Keratinocyte (primary cell): Measurements from ENCODE around the gene FIP1L1. TPM values are rescaled to one million over a fixed set of nuclear protein-coding genes. Genes with fewer than 3 reads are reported as not detected.
"Not testable (repeated sequence)": the region's sequence is repeated elsewhere in the genome, so short reads cannot be mapped to it uniquely, and the experiment has no call there.

Experiments used
- DNase-seq: peaks from one replicate; pipeline ENCODE4 v3.0.0-alpha.2; 2011; ENCODE audit warnings: low read depth, missing footprints, low spot score
- FAIRE-seq: peaks from 2 replicates; lab custom pipeline; 2011; peaks lifted over from hg19 to GRCh38; lab: Jason Lieb, UNC
- H2AFZ ChIP-seq: 2 replicates; pipeline ENCODE4 v1.6.0; 2012; ENCODE audit warnings: low read length, control low read depth, inconsistent platforms; ENCODE audit not compliant: control insufficient read depth
- H3K27ac ChIP-seq: 2 replicates; pipeline ENCODE4 v1.5.1; 2011; ENCODE audit warnings: low read length; ENCODE audit not compliant: control insufficient read depth, insufficient read depth
- H3K27me3 ChIP-seq: 3 replicates; pipeline ENCODE4 v1.6.0; 2011; ENCODE audit warnings: low read length; ENCODE audit not compliant: control insufficient read depth, insufficient read depth; ENCODE audit errors: extremely low read depth
- H3K36me3 ChIP-seq, 2 experiments: 2 replicates in 1 of 2; 3 replicates in 1 of 2; pipeline ENCODE4 v1.5.1; 2011; ENCODE audit warnings: low read length in 2 of 2, mild to moderate bottlenecking in 1 of 2; ENCODE audit not compliant: control insufficient read depth in 2 of 2, insufficient read depth in 2 of 2; ENCODE audit errors: extremely low read depth in 1 of 2
- H3K4me1 ChIP-seq: 3 replicates; pipeline ENCODE4 v1.5.1; 2011; ENCODE audit warnings: low read length; ENCODE audit not compliant: control insufficient read depth, insufficient read depth; ENCODE audit errors: extremely low read depth
- H3K4me2 ChIP-seq: 3 replicates; pipeline ENCODE4 v1.6.0; 2011; ENCODE audit warnings: low read depth, low read length; ENCODE audit not compliant: control insufficient read depth, insufficient read depth; ENCODE audit errors: extremely low read depth
- H3K4me3 ChIP-seq, 3 experiments: fragments of 200-600 bp in 1 of 3; sonication (generic) in 1 of 3; 2 replicates in 2 of 3; 3 replicates in 1 of 3; pipeline ENCODE4 v1.5.1; 2011 to 2016; ENCODE audit warnings: low read length in 3 of 3, mild to moderate bottlenecking in 3 of 3, control low read depth in 2 of 3, inconsistent platforms in 1 of 3, low read depth in 1 of 3, mixed read lengths in 1 of 3, mixed run types in 1 of 3, moderate library complexity in 1 of 3; ENCODE audit not compliant: control insufficient read depth in 2 of 3, insufficient read depth in 2 of 3; ENCODE audit errors: extremely low read depth in 1 of 3
- H3K79me2 ChIP-seq: 2 replicates; pipeline ENCODE4 v1.6.0; 2012; ENCODE audit warnings: low read length; ENCODE audit not compliant: control insufficient read depth, insufficient read depth
- H3K9ac ChIP-seq: 3 replicates; pipeline ENCODE4 v1.6.0; 2011; ENCODE audit warnings: low read length; ENCODE audit not compliant: control insufficient read depth, insufficient read depth; ENCODE audit errors: extremely low read depth
- H3K9me1 ChIP-seq: 3 replicates; pipeline ENCODE4 v1.6.0; 2011; ENCODE audit warnings: low read length; ENCODE audit not compliant: control insufficient read depth, insufficient read depth; ENCODE audit errors: extremely low read depth
- H3K9me3 ChIP-seq: 2 replicates; pipeline ENCODE4 v1.5.1; 2012; ENCODE audit warnings: low read depth, low read length; ENCODE audit not compliant: control insufficient read depth
- H4K20me1 ChIP-seq: 3 replicates; pipeline ENCODE4 v1.6.0; 2011; ENCODE audit warnings: low read length; ENCODE audit not compliant: control insufficient read depth, insufficient read depth; ENCODE audit errors: extremely low read depth
- EZH2 ChIP-seq: IDR thresholded peaks from one replicate; pipeline ENCODE4 v1.6.1; 2012; ENCODE audit warnings: inconsistent platforms, mild to moderate bottlenecking, low read length, moderate library complexity
- dilution Hi-C: fragments of 300-500 bp; cut with MboI; formaldehyde crosslinking; loops from one replicate; pipeline ENCODE4 v1.7.0; 2020; ENCODE audit warnings: low sequenced_read_pairs; ENCODE audit not compliant: extremely low pct_ligation_motif_present
- polyA minus RNA-seq, 3 experiments: library from RNA; depleted of rRNA, polyadenylated mRNA; stranded (reverse); fragments of >200 nt; gene quantifications; 1 replicate in 1 of 3; 2 replicates in 1 of 3; 3 replicates in 1 of 3; pipeline ENCODE4 v1.2.3, GENCODE V29; 2011
- polyA plus RNA-seq, 5 experiments: library from polyadenylated mRNA; depleted of rRNA in 3 of 5; stranded (reverse) in 3 of 5; stranded (forward) in 1 of 5; unstranded in 1 of 5; fragments of >200 nt; gene quantifications; 1 replicate in 1 of 5; 2 replicates in 3 of 5; 3 replicates in 1 of 5; pipeline versions ENCODE4 v1.2.1 to v1.2.3, GENCODE V29; 2011 to 2012; ENCODE audit warnings: missing spikeins in 2 of 5, low read depth in 1 of 5, low replicate concordance in 1 of 5
- TF ChIP-seq, protein P1 (sequence below), 3 experiments: IDR thresholded peaks in 1 of 3; conservative IDR thresholded peaks in 1 of 3; optimal IDR thresholded peaks in 1 of 3; 2 replicates in 2 of 3; 3 replicates in 1 of 3; pipeline versions ENCODE3 to v1.5.1; 2011; ENCODE audit warnings: low read length in 3 of 3, mild to moderate bottlenecking in 3 of 3, moderate library complexity in 2 of 3, control low read depth in 1 of 3, inconsistent platforms in 1 of 3; ENCODE audit not compliant: insufficient read depth in 2 of 3; ENCODE audit errors: extremely low read depth in 1 of 3

FIP1L1 gene, protein sequence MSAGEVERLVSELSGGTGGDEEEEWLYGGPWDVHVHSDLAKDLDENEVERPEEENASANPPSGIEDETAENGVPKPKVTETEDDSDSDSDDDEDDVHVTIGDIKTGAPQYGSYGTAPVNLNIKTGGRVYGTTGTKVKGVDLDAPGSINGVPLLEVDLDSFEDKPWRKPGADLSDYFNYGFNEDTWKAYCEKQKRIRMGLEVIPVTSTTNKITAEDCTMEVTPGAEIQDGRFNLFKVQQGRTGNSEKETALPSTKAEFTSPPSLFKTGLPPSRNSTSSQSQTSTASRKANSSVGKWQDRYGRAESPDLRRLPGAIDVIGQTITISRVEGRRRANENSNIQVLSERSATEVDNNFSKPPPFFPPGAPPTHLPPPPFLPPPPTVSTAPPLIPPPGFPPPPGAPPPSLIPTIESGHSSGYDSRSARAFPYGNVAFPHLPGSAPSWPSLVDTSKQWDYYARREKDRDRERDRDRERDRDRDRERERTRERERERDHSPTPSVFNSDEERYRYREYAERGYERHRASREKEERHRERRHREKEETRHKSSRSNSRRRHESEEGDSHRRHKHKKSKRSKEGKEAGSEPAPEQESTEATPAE
- polyA plus RNA-seq: 22.7 to 36.7 TPM (median 23.9 TPM) in 3 replicates
- 94.6 TPM for polyA plus RNA-seq (2011; ENCODE audit: low read depth)
- 21.7 and 26.1 TPM in 2 replicates for polyA plus RNA-seq (2011; cell fraction: cytosol; rRNA removed)
- polyA plus RNA-seq (2011; cell fraction: nucleus; rRNA removed): 46.7 and 62.5 TPM in 2 replicates
- polyA plus RNA-seq (2012; ENCODE audit: low replicate concordance): 40.5 and 45.2 TPM in 2 replicates
- 20.2 to 32.1 TPM (median 26.2 TPM) in 3 replicates for polyA minus RNA-seq
- 16.7 TPM for polyA minus RNA-seq (2011; cell fraction: cytosol; rRNA and poly(A)+ RNA removed)
- 27.8 and 38.7 TPM in 2 replicates for polyA minus RNA-seq (2011; cell fraction: nucleus; rRNA and poly(A)+ RNA removed)

DNA sequence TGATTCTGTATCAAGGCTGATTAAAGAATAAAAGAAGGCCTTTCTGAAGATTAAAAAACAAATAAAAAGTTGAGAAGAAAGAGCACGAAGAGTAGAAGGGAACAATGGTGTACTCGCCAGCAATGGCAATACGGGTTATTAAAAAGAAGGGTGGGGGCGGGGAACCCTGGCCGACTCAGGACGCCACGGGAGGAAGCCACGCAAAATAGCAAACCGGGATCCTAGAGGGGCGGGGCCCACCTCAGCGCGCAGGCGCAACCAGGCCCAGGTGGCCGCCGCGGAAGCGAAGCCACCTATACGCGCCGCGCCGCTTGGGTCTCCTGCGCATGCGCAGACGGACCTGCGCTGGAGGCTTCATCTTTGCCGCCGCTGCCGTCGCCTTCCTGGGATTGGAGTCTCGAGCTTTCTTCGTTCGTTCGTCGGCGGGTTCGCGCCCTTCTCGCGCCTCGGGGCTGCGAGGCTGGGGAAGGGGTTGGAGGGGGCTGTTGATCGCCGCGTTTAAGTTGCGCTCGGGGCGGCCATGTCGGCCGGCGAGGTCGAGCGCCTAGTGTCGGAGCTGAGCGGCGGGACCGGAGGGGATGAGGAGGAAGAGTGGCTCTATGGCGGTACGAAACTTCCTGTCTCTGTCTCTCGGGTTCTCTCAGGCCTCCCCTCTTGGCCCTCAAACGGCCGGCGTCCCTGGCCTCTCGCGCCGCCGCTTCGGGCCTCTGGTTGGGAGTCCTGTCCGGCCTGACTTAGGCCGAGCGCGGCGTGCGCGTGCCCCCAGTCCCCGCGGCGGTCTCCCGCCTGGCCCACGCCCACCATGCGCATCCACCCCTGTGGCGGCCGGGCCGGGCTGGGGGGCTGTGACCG, at the start of gene FIP1L1:
Gene FIP1L1 (plus strand): TSS at position 323 of the 852 bp plus-strand sequence. CDS start 198 bp downstream, at position 521.
- Histone ChIP-seq H3K4me2 (peak within 1 kb of the TSS; percentile 98), H3K36me3 (peaks cover 0 to 11% of the 10 kb centered on the region in 2 experiments), H3K9ac (peak within 1 kb of the TSS; percentile 91), H3K9me1 (no peaks in the 10 kb centered on the region), H2AFZ (peak within 1 kb of the TSS; percentile 95), H3K79me2 (peaks cover 49% of the 10 kb centered on the region), H4K20me1 (no peaks in the 10 kb centered on the region), H3K9me3 (no peaks in the 10 kb centered on the region), H3K4me3 (peak within 1 kb of the TSS; percentile 74 to 99 (median 84)), H3K27ac (peak within 1 kb of the TSS; percentile 82), H3K4me1 (peaks cover 13% of the 10 kb centered on the region), H3K27me3 (no peaks in the 10 kb centered on the region)
- peak; percentile 84 for FAIRE-seq
- TF ChIP-seq EZH2: no peak
- TF ChIP-seq, protein P1, sequence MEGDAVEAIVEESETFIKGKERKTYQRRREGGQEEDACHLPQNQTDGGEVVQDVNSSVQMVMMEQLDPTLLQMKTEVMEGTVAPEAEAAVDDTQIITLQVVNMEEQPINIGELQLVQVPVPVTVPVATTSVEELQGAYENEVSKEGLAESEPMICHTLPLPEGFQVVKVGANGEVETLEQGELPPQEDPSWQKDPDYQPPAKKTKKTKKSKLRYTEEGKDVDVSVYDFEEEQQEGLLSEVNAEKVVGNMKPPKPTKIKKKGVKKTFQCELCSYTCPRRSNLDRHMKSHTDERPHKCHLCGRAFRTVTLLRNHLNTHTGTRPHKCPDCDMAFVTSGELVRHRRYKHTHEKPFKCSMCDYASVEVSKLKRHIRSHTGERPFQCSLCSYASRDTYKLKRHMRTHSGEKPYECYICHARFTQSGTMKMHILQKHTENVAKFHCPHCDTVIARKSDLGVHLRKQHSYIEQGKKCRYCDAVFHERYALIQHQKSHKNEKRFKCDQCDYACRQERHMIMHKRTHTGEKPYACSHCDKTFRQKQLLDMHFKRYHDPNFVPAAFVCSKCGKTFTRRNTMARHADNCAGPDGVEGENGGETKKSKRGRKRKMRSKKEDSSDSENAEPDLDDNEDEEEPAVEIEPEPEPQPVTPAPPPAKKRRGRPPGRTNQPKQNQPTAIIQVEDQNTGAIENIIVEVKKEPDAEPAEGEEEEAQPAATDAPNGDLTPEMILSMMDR (optimal IDR thresholded peaks at IDR 0.05 in 1 of 3, IDR thresholded peaks at IDR 0.05 in 1 of 3, conservative IDR thresholded peaks at IDR 0.05 in 1 of 3; ENCODE audit: extremely low read depth in 1 of 3, insufficient read depth in 2 of 3, low read length in 3 of 3): no peak
- peak; percentile 73 for DNase-seq
- dilution Hi-C loops: no loop called here

DNA sequence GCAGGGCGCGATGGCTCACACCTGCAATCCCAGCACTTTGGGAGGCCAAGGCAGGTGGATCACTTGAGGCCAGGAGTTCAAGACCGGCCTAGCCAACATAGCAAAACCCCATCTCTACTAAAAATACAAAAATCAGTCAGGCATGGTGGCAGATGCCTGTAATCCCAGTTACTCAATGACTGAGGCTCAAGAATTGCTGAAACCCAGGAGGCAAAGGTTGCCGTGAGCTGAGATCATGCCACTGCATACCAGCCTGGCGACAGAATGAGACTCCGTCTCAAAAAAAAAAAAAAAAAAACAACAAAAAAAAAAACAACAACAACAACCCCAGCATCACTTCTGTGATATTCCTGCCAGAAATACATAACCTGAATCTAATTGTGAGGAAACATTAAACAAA, 42.5 kb upstream of the FIP1L1 start:
- H3K4me1 ChIP-seq, H4K20me1 ChIP-seq, H3K4me3 ChIP-seq, FAIRE-seq, H2AFZ ChIP-seq, H3K9me1 ChIP-seq, dilution Hi-C loops, DNase-seq, H3K4me2 ChIP-seq, H3K9me3 ChIP-seq, H3K27me3 ChIP-seq, H3K79me2 ChIP-seq, H3K36me3 ChIP-seq, H3K9ac ChIP-seq, H3K27ac ChIP-seq: not testable (repeated sequence)

DNA sequence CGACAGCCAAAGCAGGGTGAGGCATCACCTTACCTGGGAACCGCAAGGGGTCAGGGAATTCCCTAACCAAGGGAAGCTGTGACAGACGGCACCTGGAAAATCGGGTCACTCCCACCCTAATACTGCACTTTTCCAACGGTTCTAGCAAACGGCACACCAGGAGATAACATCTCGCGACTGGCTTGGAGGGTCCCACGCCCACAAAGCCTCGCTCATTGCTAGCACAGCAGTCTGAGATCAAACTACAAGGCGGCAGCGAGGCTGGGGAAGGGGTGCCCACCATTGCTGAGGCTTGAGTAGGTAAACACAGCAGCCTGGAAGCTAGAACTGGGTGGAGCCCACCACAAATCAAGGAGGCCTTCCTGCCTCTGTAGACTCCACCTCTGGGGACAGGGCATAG, 37.3 kb upstream of the FIP1L1 start:
- H3K4me1 ChIP-seq, dilution Hi-C loops, FAIRE-seq, H3K27me3 ChIP-seq, H3K27ac ChIP-seq, H3K79me2 ChIP-seq, DNase-seq, H3K9ac ChIP-seq, H4K20me1 ChIP-seq, H3K9me1 ChIP-seq, H3K36me3 ChIP-seq, H2AFZ ChIP-seq, H3K4me2 ChIP-seq, H3K9me3 ChIP-seq, H3K4me3 ChIP-seq: not testable (repeated sequence)
